Activated CD4-positive, alpha-beta T cell treated with anti-CD3 and anti-CD28 coated beads for 36 hours (primary cell): ENCODE results near the gene HARBI1. TPM values are rescaled to one million over a fixed set of nuclear protein-coding genes. Genes with fewer than 3 reads are reported as not detected.

Experiments used
- ATAC-seq: fragments of 200-7000 bp; cut with Tn5 transposase; one replicate; pipeline ENCODE4 v1.10.0; 2021; ENCODE audit warnings: mild to moderate bottlenecking, moderate library complexity
- CTCF ChIA-PET: fragments of 350-600 bp; sonication (Branson Sonifier 250); formaldehyde crosslinking; loops from one replicate; lab custom pipeline; 2021; ENCODE audit warnings: antibody characterized with exemption; lab: Charles Lee
- POLR2A ChIA-PET: fragments of 350-600 bp; sonication (Branson Sonifier 250); formaldehyde crosslinking; loops from one replicate; lab custom pipeline; 2021; ENCODE audit warnings: antibody characterized with exemption, inconsistent platforms; lab: Charles Lee
- DNase-seq: peaks from one replicate; pipeline ENCODE4 v3.0.0-alpha.2; 2020
- H3K27ac Mint-ChIP-seq: one replicate; pipeline ENCODE4 v1.8.0; 2021; ENCODE audit warnings: mixed read lengths
- H3K27me3 Mint-ChIP-seq: one replicate; pipeline ENCODE4 v1.8.0; 2021; ENCODE audit warnings: mixed read lengths
- H3K36me3 Mint-ChIP-seq: one replicate; pipeline ENCODE4 v1.8.0; 2021; ENCODE audit warnings: low read depth, mixed read lengths
- H3K4me1 Mint-ChIP-seq: one replicate; pipeline ENCODE4 v1.8.0; 2021; ENCODE audit warnings: mixed read lengths
- H3K4me3 Mint-ChIP-seq: one replicate; pipeline ENCODE4 v1.8.0; 2021; ENCODE audit warnings: mild to moderate bottlenecking, moderate library complexity, mixed read lengths
- H3K9me3 Mint-ChIP-seq: one replicate; pipeline ENCODE4 v1.8.0; 2021; ENCODE audit warnings: low read depth, mixed read lengths
- intact Hi-C, 2 experiments: fragments of 100-400 bp; cut with DNase I in 1 of 2; cut with micrococcal nuclease in 1 of 2; formaldehyde crosslinking; loops; one replicate each; pipeline versions ENCODE4 v1.14.2 to v1.15.1; 2022 to 2024; cut with DNase I, micrococcal nuclease
- total RNA-seq, 2 experiments: library from RNA; stranded (reverse); gene quantifications; one replicate each; pipeline ENCODE4 v1.2.3, GENCODE V29; 2021

Gene HARBI1
- total RNA-seq, 2 experiments from 2014 or later = 2.3 to 2.7 TPM

DNA sequence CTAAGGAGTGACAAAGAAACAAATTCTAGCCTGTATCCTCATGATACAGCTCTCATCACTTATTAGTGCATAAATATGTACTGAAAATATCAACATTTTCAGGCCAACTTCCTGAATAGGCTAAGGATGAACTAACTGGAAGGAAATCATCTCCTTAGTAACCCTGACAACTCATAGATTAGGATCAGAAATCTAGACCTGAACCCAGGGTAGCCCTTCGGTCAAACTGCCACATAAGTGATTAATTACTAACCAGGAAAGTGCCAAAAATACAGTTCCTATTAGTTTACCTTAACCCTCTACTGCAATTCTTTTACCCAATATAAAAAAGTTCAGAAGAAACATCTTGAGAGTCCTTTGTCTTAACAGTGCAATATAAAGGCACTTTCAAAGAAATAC lies 63.2 kb downstream of the HARBI1 start:
- Mint-ChIP-seq H3K27ac (no peak overlapping the region), H3K36me3 (peaks cover 2% of the 10 kb centered on the region), H3K4me3 (no peak overlapping the region), H3K27me3 (no peaks in the 10 kb centered on the region), H3K4me1 (peaks cover 37% of the 10 kb centered on the region), H3K9me3 (no peaks in the 10 kb centered on the region)
- intact Hi-C loops = no loop called here
- no peak for DNase-seq
- ChIA-PET POLR2A (no interaction called here), CTCF (interaction anchor here (0.7 to 1.6 kb wide), 4 partner anchors 16 to 158 kb away, joined by 3 to 4 read pairs (median 4); no protein-coding TSS in a partner anchor)
- no peak for ATAC-seq

Other genes with a start within 250 kb of the HARBI1 start
- gene MDK, start 235.6 kb downstream of the HARBI1 start, total RNA-seq = 1 to 10 TPM; 3.0 to 6.7 TPM
- under 1 TPM in 1 of 2 experiments, not detected in 1; 0.19 TPM for gene CHRM4, start 225.5 kb downstream of the HARBI1 start, total RNA-seq
- gene AMBRA1, start 23.2 kb downstream of the HARBI1 start, total RNA-seq = 10 to 100 TPM; 24.8 to 26.4 TPM
- 10 to 100 TPM; 39.4 to 56.4 TPM for gene ATG13, start 326 bp upstream of the HARBI1 start, total RNA-seq
- gene ARHGAP1, start 83.4 kb upstream of the HARBI1 start, total RNA-seq = 10 to 100 TPM; 40.2 to 50.0 TPM
- gene ZNF408, start 83.8 kb upstream of the HARBI1 start, total RNA-seq = 1 to 10 TPM; 8.8 to 9.0 TPM
- not detected for gene F2, start 102.0 kb upstream of the HARBI1 start, total RNA-seq
- 100 to 1,000 TPM; 166 to 183 TPM for gene CKAP5, start 229.1 kb upstream of the HARBI1 start, total RNA-seq